DOHH2 (cell line): Measurements from ENCODE around the gene CCNL2.
A peak's percentile ranks its signal among the peaks of the same experiment; 100 is the strongest.

ENCODE experiments used
- H3F3A ChIP-seq: fragments of 200-600 bp; sonication (generic), shearing (Covaris generic); 2 replicates; pipeline ENCODE4 v1.6.0; 2016; ENCODE audit warnings: antibody characterized with exemption, mild to moderate bottlenecking; ENCODE audit not compliant: control insufficient read depth, insufficient read depth
- H3K27ac ChIP-seq: fragments of 200-600 bp; sonication (generic); 2 replicates; pipeline ENCODE4 v1.5.1; 2014; ENCODE audit warnings: low read depth, mild to moderate bottlenecking, low read length, moderate library complexity
- H3K27me3 ChIP-seq: fragments of 200-600 bp; sonication (generic); 2 replicates; pipeline ENCODE4 v1.6.1; 2014; ENCODE audit warnings: mild to moderate bottlenecking, low read length, mixed read lengths; ENCODE audit not compliant: control insufficient read depth
- H3K36me3 ChIP-seq: fragments of 200-600 bp; sonication (generic); 2 replicates; pipeline ENCODE4 v1.6.1; 2014; ENCODE audit warnings: mild to moderate bottlenecking, low read length, moderate library complexity, mixed read lengths; ENCODE audit not compliant: control insufficient read depth
- H3K4me1 ChIP-seq: fragments of 200-600 bp; sonication (generic); 2 replicates; pipeline ENCODE4 v1.6.1; 2014; ENCODE audit warnings: mild to moderate bottlenecking, low read length, mixed read lengths; ENCODE audit not compliant: control insufficient read depth
- H3K4me2 ChIP-seq: fragments of 200-600 bp; sonication (generic); 2 replicates; pipeline ENCODE4 v1.6.0; 2014; ENCODE audit warnings: mild to moderate bottlenecking, low read length, moderate library complexity
- H3K4me3 ChIP-seq: fragments of 200-600 bp; sonication (generic); 2 replicates; pipeline ENCODE4 v1.5.1; 2014; ENCODE audit warnings: mild to moderate bottlenecking, low read length, mixed read lengths
- H3K79me2 ChIP-seq: fragments of 200-600 bp; sonication (generic); 2 replicates; pipeline ENCODE4 v1.6.1; 2014; ENCODE audit warnings: mild to moderate bottlenecking, low read length, mixed read lengths; ENCODE audit not compliant: control insufficient read depth
- H3K9me2 ChIP-seq: fragments of 200-600 bp; sonication (generic); replicated peaks from 2 replicates; pipeline ENCODE4 v1.6.1; 2014; ENCODE audit warnings: mild to moderate bottlenecking, low read length, mixed read lengths; ENCODE audit not compliant: control insufficient read depth
- H3K9me3 ChIP-seq: fragments of 200-600 bp; sonication (generic); 2 replicates; pipeline ENCODE4 v1.6.1; 2014; ENCODE audit warnings: antibody characterized with exemption, low read length, mixed read lengths; ENCODE audit not compliant: control insufficient read depth, insufficient read depth
- H4K20me1 ChIP-seq: fragments of 200-600 bp; sonication (generic); 2 replicates; pipeline ENCODE4 v1.6.0; 2014; ENCODE audit warnings: low read depth, mild to moderate bottlenecking, antibody characterized with exemption, low read length, moderate library complexity; ENCODE audit not compliant: control insufficient read depth, insufficient read depth
- CTCF ChIP-seq: fragments of 200-600 bp; sonication (generic); IDR thresholded peaks from one replicate; pipeline ENCODE4 v1.5.1; 2014; ENCODE audit warnings: antibody characterized with exemption, mild to moderate bottlenecking, low read depth, low read length; ENCODE audit not compliant: poor library complexity, severe bottlenecking
- EZH2phosphoT487 ChIP-seq: fragments of 200-600 bp; sonication (generic); IDR thresholded peaks from 2 replicates; pipeline ENCODE4 v1.6.1; 2017; ENCODE audit warnings: borderline replicate concordance, mild to moderate bottlenecking, antibody characterized with exemption, low read length, moderate library complexity, mixed read lengths

Gene CCNL2

GRCh38 chr1:1352786-1353388 lies 46.2 kb downstream of the CCNL2 start:
- Histone ChIP-seq H3F3A (no peaks in the 10 kb centered on the region; the same call in 1 of the 2 replicates), H3K4me3 (no peak overlapping the region), H3K4me1 (peaks cover 5% of the 10 kb centered on the region), H3K9me3 (no peaks in the 10 kb centered on the region), H3K36me3 (no peaks in the 10 kb centered on the region), H3K79me2 (peaks cover 10% of the 10 kb centered on the region), H3K27ac (no peak overlapping the region), H3K9me2 (no peaks in the 10 kb centered on the region), H4K20me1 (no peaks in the 10 kb centered on the region), H3K27me3 (peaks cover 16% of the 10 kb centered on the region), H3K4me2 (no peak overlapping the region)
- TF ChIP-seq CTCF (no peak), EZH2phosphoT487 (no peak)

DNA sequence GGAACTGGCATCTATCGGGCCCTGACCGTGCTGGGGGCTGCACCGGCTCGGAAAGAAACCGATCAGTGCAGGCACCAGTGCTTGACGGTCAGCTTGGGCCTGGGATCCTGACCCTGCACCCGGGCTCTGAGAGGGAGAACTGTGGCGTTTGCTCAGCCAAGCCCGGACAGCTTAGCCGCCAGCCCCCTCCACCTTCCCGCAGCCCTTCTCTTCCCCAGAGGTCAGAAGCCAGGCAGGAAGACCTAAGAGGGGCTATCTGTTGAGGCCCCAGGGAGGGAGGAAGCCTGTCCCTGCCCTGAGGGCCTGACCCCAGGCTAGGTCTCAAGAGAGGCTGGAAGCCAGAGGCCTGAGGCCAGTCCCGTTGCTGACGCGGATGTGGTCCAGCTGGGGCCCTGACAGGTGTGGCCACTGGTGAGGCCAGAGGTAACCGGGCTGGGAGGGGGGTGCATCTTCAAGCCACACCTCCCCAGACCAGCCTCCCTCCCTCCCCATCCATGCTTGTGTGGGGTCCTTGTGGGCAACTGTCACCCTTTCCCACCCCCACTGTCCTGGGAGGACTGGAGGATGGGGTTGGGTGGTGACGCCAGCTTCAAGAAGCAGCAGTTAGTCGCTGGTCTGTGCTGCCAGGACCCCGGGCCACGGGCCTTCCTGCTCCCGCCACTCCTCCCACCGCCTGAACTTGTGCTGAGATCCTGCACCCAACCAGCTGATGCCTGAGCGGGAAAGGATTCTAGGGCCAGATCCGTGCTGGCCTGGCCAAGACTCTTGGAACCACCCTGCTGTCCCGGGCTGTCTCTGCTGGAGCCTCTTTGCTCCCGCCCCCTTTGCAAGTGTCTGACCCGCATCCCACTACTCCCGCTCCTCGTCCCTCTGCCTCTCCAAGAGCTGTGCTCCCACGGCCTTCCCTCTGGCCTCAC lies 47.4 kb downstream of the CCNL2 start:
- Histone ChIP-seq H3K9me3 (no peaks in the 10 kb centered on the region), H3K79me2 (peaks cover 21% of the 10 kb centered on the region), H3K4me1 (peaks cover 8% of the 10 kb centered on the region), H3K27ac (no peak overlapping the region), H3K36me3 (no peaks in the 10 kb centered on the region), H4K20me1 (no peaks in the 10 kb centered on the region), H3F3A (no peaks in the 10 kb centered on the region; the same call in 1 of the 2 replicates), H3K4me2 (no peak overlapping the region), H3K27me3 (peaks cover 13% of the 10 kb centered on the region), H3K9me2 (no peaks in the 10 kb centered on the region), H3K4me3 (no peak overlapping the region)
- TF ChIP-seq CTCF, result no peak
- no peak for TF ChIP-seq EZH2phosphoT487

- Histone ChIP-seq H3K4me3 (peak within 1 kb of the TSS; percentile 87), H3K79me2 (peaks cover 44% of the 10 kb centered on the region), H4K20me1 (0 out of 2 replicates have a peak, but pooled peaks cover 4% of the 10 kb centered on the region), H3K9me2 (no peaks in the 10 kb centered on the region), H3K4me1 (peaks cover 8% of the 10 kb centered on the region), H3K36me3 (no peaks in the 10 kb centered on the region), H3F3A (no peaks in the 10 kb centered on the region; the same call in 1 of the 2 replicates), H3K4me2 (peak within 1 kb of the TSS; percentile 71), H3K27me3 (peaks cover 13% of the 10 kb centered on the region), H3K27ac (peak within 1 kb of the TSS; percentile 68), H3K9me3 (no peaks in the 10 kb centered on the region)
- TF ChIP-seq CTCF (peak; percentile 49), EZH2phosphoT487 (no peak)
Measured at GRCh38 chr1:1349256-1350012, 49.7 kb downstream of the CCNL2 start, which contains the start of gene DVL1. Gene DVL1 (minus strand): TSS chr1:1349418. CDS start chr1:1349065, 353 bp downstream.
